B cell (primary cell): ENCODE measurements around the gene CFL2.

Source experiments
- CTCF ChIP-seq: fragments of 200-600 bp; IDR thresholded peaks from one replicate; pipeline ENCODE4 v1.8.0; 2022; ENCODE audit warnings: antibody characterized with exemption, mild to moderate bottlenecking
- EZH2 ChIP-seq: IDR thresholded peaks from 2 replicates; pipeline ENCODE4 v1.6.1; 2012; ENCODE audit warnings: borderline replicate concordance, low read depth, mild to moderate bottlenecking, moderate library complexity, low read length; ENCODE audit not compliant: insufficient read depth, poor library complexity, severe bottlenecking

- TF ChIP-seq CTCF (no peak), EZH2 (no peak)
Measured at GRCh38 chr14:34733245-34733644, 18.9 kb upstream of the CFL2 start.
